GM20431 (cell line): Measurements from ENCODE around the gene ATM.
"Not testable (repeated sequence)": the region's sequence is repeated elsewhere in the genome, so short reads cannot be mapped to it uniquely, and the experiment has no call there.

Experiments
- in situ Hi-C: fragments of 300-500 bp; cut with MseI, MboI; formaldehyde crosslinking; loops from one replicate; pipeline ENCODE4 v1.15.0; 2020; ENCODE audit warnings: low sequenced_read_pairs; ENCODE audit not compliant: unreplicated experiment

Gene ATM

DNA sequence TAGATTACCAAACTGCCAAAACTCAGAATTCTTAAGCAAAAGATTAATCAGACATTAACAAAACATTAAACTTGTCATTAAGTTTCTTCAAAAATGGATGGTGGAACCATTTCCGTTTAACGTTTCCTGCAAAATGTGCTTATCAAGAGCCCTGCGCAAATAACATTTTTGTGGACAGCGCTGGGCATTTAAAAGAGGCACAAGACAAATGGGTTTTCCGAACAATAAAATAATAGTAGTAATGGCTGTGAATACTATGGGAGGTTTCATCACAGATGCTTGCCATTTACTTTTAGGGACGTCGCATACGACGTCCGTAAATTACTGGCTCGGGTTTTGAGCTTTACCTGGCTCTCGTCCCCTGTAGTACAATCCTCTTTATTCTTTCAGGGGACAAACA is 1.5 kb upstream of the ATM start:
- in situ Hi-C loops, result no loop called here

DNA sequence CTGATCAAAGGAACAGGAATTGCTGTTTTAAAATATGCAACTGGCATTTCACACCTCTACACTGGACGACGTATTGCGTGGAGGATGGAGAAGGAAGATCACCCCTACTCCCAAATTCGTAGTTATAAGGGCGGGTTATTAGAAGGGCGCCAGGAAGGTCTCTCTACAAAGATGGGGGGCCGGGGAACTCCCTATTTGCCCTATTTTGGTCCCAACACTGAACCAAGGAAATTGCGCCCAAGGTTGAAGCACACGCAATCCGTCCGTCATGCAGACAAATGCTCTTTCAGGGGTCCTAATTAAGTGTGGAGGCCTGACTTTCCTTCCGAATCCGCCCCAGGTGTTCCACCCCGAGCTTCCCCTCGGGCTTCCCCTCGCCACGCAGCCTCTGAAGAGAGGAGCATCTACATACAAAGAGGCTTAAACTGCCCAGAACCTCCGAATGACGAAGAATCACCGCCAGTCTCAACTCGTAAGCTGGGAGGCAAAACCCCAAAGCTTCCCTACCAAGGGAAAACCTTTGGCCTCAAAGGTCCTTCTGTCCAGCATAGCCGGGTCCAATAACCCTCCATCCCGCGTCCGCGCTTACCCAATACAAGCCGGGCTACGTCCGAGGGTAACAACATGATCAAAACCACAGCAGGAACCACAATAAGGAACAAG is 825 bp upstream of the ATM start:
- in situ Hi-C loops, result no loop called here

DNA sequence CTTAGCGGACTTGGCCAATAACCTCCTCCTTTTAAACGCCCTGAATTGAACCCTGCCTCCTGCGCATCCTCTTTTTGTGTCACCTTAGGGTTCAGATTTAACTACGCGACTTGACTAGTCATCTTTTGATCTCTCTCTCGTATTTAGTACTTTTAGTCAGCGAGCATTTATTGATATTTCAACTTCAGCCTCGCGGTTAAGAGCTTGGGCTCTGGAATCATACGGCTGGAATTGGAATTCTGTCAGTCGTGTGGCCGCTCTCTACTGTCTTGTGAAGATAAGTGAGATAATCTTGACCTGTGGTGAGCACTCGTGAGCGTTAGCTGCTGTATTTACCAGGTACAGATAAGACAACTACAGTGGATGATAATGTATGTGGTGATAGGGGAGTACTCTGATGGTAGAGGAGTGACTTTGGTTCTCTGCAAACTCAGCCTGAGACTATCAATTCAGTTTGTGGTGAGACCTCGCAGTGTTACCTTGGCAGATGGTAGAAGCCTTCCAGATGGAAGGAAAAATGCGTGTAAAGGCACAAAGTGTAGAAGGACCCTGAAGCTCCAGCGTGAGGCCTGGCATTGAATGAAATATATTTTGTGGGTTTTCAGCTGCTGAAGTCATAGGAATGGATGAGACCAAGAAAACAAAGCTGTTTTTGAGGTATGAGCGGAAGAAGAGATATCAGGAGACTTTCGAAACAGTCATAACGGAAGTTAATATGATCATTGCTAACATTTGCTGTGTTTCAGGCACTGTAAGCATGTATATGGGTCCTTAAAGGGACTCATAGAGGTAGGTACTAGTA is 682 bp downstream of the ATM start:
- in situ Hi-C loops, result no loop called here

DNA sequence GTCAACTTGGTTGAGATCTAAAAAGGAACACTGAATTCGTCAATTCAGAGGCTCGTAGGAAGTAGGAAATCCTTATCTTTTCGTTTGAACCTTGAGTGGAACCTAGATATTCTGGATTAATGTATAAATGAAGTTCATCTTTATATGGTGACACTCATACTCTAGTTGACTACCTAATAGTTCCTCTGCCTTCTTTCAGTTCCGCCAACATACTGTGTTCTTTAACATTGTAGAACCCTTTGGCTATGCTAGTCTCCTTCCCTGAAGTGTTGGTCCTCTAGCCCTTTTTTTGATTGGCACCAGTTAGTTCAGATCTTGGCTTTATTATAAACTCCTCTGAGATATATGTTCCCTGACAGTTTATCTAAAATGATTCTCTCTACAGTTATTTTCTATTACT is 1.5 kb downstream of the ATM start:
- in situ Hi-C loops, result no loop called here

DNA sequence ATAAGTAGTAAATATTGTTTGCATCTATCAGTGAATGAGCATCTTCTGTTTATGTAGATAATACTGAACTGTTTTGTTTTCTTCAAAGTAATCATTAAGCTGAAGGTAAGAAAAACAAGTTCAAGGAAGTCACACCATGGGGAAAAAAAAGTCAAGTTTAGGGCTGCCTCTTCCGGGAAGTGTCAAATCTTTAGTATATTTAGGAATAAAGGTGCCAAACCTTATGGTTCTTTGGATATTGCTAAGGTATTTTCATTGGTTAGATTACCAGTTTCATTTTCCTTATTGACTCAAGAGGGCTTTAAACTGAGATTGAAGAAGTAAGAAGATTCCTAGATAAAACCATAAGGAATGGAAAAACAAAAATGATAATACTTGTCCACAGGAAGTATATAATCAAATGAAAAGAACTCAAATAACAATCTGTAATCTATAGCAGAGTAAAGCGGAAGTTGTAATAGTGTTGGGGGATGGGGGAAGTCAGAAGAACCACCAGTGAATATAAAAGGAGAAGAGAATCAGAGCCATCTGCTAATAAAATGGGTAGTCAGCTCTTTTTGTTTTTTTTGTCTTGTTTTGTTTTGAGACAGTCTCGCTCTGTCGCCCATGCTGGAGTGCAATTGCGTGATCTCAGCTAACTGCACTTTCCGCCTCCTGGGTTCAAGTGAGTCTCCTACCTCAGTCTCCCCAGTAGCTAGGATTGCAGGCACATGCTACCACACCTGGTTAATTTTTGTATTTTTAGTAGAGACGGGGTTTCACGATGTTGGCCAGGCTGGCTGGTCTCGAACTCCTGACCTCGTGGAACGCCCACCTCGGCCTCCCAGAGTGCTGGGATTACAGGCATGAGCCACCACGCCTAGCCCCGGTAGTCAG is 2.3 kb downstream of the ATM start:
- in situ Hi-C loops, result no loop called here

DNA sequence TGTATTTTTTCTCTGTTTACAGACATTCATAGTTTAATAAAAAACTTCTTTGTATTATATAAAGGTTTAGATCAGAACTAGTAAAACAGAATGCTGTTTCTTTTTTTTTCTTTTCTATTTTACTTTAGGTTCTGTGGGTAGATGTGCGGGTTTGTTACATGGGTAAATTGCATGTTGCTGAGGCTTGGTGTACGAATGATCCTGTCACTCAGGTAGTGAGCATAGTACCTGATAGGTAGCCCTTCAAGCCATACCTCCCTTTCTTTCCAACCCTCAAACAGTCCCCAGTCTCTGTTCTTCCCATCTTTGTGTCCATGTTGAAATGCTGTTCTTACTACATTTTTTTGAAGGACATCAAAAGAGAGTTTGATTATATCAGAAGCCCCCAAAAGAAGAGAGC is 3.2 kb downstream of the ATM start:
- in situ Hi-C loops, result no loop called here

DNA sequence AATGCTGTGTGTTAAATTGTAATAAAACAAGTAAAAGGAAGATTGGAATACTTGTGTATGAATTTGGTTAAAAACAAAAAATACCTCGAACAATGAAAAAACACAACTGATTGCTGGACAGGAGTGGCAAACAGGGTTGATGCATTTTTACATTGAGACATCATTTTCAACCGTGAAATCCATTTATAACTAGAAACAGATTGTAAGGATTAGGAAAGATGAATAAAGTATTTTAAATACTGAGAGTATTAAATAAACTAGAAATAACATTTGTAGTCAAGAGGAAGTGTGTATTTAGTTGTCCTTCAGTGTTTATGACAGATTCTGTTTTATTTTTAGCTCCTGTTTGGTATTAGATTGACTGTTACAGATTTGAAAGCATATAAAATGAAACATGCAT is 5.4 kb downstream of the ATM start:
- in situ Hi-C loops, result no loop called here

DNA sequence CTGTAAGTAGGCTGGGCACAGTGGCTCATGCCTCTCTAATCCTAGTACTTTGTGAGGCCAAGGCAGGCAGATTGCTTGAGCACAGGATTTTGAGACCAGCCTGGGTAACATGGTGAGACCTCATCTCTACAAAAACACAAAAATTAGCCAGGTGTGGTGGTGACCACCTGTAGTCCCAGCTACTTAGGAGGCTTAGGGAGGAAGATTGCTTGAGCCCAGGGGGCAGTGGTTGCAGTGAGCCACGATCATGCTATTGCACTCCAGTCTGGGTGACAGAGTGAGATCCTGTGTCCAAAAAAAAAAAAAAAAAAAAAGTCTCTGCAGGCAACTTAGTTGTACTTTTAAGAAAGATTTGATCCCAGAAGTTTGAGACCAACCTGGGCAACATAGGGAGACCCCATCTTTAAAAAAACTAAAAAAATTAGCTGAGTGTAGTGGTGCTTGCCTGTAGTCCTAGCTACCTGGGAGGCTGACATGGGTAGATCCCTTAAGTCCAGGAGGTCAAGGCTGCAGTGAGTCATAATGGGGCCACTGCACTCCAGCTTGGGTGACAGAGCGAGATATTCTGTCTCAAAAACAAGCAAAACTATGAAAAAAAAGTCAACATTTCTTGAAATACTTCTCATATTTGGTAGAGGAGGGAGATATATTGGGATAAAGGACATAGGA is 10.5 kb downstream of the ATM start:
- in situ Hi-C loops, result no loop called here

DNA sequence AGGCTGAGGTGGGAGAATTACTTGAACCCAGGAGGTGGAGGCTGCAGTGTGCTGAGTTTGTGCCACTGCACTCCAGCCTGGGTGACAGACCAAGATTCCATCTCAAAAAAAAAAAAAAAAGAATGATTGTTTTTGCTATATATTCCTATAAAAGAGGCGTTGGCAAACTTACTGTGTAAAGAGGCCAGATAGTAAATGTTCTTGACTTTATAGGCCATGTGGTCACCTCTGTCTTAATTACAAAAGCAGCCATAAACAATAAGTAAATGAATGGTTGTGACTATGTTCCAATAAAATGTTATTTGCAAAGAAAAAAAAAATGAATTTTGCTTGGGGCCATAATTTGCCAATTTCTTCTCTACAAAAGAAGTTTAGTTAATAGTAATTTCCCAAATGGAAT is 12.3 kb downstream of the ATM start:
- in situ Hi-C loops, result no loop called here

DNA sequence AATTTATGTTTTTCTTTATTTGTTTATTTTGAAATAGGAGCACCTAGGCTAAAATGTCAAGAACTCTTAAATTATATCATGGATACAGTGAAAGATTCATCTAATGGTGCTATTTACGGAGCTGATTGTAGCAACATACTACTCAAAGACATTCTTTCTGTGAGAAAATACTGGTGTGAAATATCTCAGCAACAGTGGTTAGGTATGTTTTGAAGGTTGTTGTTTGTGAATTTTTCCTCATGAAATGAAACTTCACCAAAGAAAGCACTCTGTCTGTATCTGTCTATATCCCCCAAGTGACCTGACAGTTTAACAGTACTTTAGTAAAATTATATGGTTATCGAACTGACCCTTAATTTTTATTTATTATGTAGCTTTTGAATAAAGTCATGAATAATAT is 12.8 kb downstream of the ATM start:
- in situ Hi-C loops, result no loop called here

DNA sequence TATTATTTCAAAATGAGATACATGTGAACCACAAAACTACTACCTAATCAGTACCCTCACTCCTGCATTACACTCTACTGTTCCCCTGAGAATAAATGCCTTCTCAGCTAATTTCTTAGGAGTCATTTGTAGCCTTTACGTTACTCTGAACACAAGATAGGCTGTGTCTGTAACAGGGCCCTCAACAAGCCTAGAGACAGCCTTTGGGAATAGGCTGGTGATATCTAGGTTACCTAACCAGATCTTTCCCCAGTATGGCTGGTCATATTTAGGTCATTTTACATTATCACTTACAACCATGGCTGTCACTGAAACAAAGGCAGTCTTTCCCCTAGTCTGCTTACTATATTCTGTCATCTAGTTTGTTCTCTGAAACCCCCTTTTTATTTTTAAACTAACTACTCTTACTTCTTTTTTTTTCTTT is 14.2 kb downstream of the ATM start:
- in situ Hi-C loops, result no loop called here

DNA sequence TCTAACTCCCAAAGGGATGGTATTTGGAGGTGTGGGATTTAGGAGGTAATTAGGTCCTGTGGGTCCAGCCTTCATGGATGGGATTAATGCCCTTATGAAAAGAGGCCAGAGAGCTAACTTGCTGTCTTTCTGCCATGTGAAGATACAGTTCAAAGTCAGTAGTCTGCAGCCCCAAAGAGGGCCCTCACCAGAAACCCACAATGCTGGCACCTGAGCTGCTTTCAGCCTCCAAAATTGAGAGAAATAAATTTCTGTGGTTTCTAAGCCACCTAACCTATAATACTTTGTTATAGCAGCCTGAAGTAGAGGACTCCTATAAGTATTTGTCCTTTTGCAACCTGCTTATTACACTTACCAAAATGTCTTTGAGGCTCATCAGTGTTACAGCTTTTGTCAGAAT is 16.2 kb downstream of the ATM start:
- in situ Hi-C loops, result no loop called here

DNA sequence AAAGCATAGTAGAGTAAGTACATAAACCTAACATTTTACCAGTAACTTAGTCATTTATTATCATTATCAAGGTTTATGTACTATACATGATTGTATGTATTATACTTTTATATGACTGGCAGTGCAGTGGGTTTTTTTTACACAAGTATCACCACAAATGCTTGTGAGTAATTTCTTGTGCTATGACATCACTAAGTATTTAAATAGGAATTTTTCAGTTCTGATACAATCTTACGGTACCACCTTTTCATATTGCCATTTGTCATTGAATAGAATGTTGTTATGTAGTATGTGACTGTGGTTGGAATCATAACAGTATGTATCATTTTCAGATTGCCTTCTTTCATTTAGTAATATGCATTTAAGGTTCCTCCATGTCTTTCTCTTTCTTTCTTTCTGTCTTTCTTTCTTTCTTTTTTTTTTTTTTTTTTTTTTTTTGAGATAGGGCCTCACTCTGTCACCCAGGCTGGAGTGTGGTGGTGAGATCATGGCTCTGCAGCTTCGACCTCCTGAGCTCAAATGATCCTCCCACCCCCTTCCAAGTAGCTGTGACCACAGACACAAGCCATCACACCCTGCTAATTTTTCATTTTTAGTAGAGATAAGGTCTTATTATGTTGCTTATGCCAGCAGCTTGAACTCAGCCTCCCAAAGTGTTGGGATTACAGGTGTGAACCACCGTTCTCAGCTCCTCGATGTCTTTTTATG is 18.6 kb downstream of the ATM start:
- in situ Hi-C loops, result no loop called here

DNA sequence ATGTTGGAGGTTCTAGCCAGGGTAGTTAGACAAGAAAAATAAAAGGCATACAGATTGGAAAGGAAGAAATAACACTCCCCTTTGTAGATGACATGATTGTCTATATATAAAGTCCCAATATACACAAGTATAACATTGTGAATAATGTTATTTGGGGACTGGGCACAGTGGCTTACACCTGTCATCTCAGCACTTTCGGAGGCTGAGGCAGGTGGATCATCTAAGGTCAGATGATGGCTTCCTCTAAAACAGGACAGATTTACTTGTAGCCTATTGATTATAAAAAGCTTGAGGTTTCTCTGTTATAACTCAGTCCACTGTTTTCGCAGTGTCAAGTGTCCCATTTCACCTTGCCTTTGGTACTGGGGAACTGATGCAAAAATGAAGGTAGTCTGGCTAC is 19.6 kb downstream of the ATM start:
- in situ Hi-C loops, result no loop called here

DNA sequence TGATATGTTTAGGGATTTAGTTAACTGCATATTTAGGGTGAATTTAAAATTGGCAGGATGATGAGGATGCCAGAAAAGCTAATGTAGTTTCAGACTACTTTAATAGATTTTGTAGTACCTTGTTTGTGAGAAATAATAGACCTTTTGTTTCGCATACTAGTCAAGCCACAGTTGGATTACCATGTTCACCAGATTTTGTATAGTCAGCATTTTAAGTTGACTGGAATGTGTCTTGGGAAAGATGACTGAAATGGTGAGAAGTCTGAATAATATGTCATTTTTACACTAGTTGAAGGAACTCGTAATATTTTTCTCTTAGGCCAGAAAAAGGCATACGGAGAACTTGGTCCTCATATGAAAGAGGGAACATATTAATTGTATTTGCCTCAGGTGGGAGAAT is 23.4 kb downstream of the ATM start:
- in situ Hi-C loops, result no loop called here

DNA sequence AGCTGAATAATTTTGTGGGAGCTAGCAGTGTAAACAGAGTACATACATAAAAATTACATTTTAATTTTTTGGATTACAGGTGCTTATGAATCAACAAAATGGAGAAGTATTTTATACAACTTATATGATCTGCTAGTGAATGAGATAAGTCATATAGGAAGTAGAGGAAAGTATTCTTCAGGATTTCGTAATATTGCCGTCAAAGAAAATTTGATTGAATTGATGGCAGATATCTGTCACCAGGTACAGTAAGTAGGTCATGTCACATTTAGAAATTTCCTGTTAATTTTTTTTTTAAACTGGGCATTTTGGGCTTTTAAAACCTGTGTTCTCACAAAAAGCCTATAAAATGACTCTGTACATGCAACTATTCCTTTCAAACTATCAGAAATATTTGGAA is 24.0 kb downstream of the ATM start:
- in situ Hi-C loops, result no loop called here

DNA sequence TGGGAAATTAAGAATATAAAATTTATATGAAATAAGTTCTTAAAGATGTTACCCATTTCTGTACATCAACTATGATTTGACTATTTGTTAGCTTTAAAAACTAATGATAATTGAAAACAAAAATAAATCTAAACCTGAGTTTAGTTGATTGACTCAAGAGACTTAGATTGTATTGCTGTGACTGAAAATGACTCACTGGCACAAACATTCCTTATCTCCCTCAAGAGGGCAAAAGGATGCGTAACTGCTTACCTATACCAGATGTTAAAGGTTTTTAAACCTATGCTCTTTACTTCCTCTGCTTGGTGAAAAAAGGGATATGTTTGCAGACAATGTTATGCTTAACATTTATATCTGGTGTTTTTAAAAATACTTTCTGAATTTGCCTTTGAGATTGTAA is 30.3 kb downstream of the ATM start:
- in situ Hi-C loops, result no loop called here

DNA sequence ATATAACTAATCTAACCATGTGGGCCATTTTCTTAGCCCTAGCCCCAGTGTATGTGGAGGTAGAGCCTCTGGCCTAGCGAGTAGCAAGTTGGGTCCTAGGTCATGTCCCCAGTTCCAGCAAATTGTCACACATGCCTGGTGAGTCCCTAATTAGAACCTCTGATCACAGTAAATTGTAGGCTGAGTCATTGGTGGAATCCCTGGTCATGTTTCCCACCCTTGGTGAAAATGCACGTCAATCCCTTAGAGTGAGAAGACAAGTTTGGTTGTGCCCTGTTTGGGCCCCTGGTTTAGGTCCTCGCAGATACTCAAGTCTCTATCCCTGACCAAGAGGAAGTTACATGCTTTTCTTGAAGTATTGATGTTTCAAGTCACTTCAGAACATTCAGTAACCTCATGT is 46.7 kb downstream of the ATM start:
- in situ Hi-C loops, result no loop called here

DNA sequence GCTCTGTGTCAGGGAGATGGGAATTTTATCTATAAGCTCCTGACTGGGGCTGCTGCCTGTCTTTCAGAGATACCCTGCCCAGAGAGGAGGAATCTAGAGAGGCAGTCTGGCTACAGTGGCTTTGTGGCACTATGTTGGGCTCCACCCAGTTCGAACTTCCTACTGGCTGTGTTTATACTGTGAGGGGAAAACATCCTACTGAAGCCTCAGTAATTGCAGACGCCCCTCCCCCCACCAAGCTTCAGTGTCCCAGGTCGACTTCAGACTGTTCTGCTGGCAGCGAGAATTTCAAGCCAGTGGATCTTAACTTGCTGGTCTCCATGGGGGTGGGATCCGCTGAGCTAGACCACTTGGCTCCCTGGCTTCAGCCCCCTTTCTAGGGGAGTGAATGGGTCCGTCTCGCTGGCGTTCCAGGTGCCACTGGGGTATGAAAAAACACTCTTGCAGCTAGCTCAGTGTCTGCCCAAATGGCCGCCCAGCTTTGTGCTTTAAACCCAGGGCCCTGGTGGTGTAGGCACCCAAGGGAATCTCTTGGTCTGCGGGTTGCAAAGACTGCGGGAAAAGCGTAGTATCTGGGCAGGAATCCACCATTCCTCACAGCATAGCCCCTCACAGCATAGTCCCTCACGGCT is 54.2 kb downstream of the ATM start:
- in situ Hi-C loops, result not testable (repeated sequence)
